GM06990 (cell line): ENCODE results near the gene PHACTR3.

Source experiments
- DNase-seq: peaks from one replicate; pipeline ENCODE4 v3.0.0-alpha.2; 2011; ENCODE audit not compliant: insufficient read length; ENCODE audit errors: extremely low read depth
- H3K27me3 ChIP-seq: replicated peaks from 2 replicates; pipeline ENCODE4 v1.6.0; 2011; ENCODE audit warnings: low read length; ENCODE audit not compliant: control insufficient read depth, insufficient read depth
- H3K36me3 ChIP-seq: 2 replicates; pipeline ENCODE4 v1.5.1; 2011; ENCODE audit warnings: low read length; ENCODE audit not compliant: control insufficient read depth, insufficient read depth
- H3K4me3 ChIP-seq: replicated peaks from 2 replicates; pipeline ENCODE4 v1.5.1; 2011; ENCODE audit warnings: low read depth, mild to moderate bottlenecking, control low read depth, low read length
- TF ChIP-seq, protein P1 (sequence below): IDR thresholded peaks from 2 replicates; pipeline ENCODE4 v1.5.1; 2011; ENCODE audit warnings: low read length, control low read depth, mild to moderate bottlenecking, inconsistent platforms; ENCODE audit not compliant: insufficient read depth, poor library complexity, severe bottlenecking

PHACTR3 gene

GRCh38 chr20:59660471-59660870 lies 56.1 kb downstream of the PHACTR3 start:
- H3K36me3 ChIP-seq = no peaks in the 10 kb centered on the region
- TF ChIP-seq, protein P1, sequence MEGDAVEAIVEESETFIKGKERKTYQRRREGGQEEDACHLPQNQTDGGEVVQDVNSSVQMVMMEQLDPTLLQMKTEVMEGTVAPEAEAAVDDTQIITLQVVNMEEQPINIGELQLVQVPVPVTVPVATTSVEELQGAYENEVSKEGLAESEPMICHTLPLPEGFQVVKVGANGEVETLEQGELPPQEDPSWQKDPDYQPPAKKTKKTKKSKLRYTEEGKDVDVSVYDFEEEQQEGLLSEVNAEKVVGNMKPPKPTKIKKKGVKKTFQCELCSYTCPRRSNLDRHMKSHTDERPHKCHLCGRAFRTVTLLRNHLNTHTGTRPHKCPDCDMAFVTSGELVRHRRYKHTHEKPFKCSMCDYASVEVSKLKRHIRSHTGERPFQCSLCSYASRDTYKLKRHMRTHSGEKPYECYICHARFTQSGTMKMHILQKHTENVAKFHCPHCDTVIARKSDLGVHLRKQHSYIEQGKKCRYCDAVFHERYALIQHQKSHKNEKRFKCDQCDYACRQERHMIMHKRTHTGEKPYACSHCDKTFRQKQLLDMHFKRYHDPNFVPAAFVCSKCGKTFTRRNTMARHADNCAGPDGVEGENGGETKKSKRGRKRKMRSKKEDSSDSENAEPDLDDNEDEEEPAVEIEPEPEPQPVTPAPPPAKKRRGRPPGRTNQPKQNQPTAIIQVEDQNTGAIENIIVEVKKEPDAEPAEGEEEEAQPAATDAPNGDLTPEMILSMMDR = no peak
- no peak for DNase-seq

DNA sequence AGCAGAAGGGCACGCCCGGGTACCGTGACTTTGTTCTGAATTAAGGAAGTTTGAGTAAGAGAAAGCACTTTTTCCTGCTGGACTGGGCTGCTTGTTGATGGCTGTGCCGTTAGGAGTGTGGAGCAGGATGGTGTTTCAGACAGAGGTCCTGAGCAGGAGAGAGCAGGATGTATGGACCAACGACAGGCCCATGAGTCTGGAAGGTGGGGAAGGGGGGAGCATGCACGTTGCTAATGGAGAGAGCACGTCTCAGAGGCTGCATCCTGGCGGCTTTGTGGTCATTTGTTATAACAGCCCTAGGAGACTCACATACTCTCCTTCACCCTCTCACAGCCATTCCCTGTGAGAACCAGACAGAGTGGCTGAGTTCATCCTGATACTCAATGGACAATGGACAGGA lies 56.8 kb downstream of the PHACTR3 start:
- no peaks in the 10 kb centered on the region for H3K36me3 ChIP-seq
- no peaks in the 10 kb centered on the region; the same call in 1 of the 2 replicates for H3K27me3 ChIP-seq
- TF ChIP-seq, protein P1 = no peak
- no peak for DNase-seq
- no peak overlapping the region for H3K4me3 ChIP-seq

More at GRCh38 chr20:59660471-59660870, 56.1 kb downstream of the PHACTR3 start:
- H3K27me3 ChIP-seq = no peaks in the 10 kb centered on the region; the same call in 1 of the 2 replicates
- H3K4me3 ChIP-seq = no peak overlapping the region

DNA sequence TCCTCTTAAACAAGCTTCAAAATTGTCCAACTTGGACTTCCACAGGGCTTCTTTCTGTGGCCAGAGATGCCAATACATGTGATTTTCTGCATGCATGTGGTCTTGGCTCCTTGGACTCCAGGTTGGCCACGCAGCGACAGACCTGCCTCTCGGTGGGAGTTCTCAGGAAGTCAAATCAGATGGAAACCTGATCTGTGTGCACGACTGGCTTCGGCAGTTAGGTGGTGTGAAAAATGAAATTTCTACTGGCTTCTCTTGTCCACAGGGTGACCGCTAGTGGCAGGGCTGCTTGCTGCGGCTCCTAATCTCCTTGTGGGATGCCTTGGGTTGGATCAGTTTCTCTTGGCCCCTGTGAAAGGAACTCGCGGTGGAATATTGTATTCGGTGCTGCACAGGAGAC lies 57.3 kb downstream of the PHACTR3 start:
- H3K27me3 ChIP-seq = no peaks in the 10 kb centered on the region; the same call in 1 of the 2 replicates
- no peak for DNase-seq
- H3K4me3 ChIP-seq = no peak overlapping the region
- no peaks in the 10 kb centered on the region for H3K36me3 ChIP-seq
- TF ChIP-seq, protein P1 = no peak

- no peaks in the 10 kb centered on the region for H3K36me3 ChIP-seq
- TF ChIP-seq, protein P1 = no peak
- no peaks in the 10 kb centered on the region; the same call in none of the 2 replicates for H3K27me3 ChIP-seq
- no peak overlapping the region for H3K4me3 ChIP-seq
- DNase-seq = no peak
Measured at GRCh38 chr20:59662161-59662560, 57.8 kb downstream of the PHACTR3 start.

- Histone ChIP-seq H3K27me3 (no peaks in the 10 kb centered on the region; the same call in none of the 2 replicates), H3K36me3 (no peaks in the 10 kb centered on the region), H3K4me3 (no peak overlapping the region)
- DNase-seq = no peak
- TF ChIP-seq, protein P1 = no peak
Measured at GRCh38 chr20:59662856-59663512, 58.6 kb downstream of the PHACTR3 start.

DNA sequence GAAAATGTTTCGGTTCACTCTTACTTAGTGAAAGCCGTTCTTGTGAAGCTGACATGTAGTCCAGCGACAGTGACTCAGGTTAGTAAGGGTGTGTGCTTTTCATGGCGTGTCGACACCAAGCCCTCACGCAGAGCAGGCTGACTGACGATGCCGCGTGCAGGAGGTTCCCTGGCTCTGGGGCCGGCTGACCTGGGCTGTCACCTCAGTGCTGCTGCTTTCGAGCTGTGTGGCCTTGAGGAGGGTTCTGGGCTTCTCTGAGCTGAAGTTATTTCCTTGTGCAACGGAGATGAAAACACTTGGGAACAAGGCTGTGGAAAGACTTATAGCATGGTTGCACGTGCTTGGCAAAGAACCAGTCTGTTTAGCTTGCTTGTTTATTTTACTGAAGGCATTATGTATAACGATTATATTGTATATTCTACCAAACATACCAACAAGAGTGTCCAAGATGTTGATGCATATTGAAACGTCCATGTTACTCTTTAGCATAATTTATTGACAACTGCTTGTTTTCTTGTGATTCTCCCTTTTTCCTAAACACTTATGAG lies 59.2 kb downstream of the PHACTR3 start:
- Histone ChIP-seq H3K4me3 (no peak overlapping the region), H3K36me3 (no peaks in the 10 kb centered on the region), H3K27me3 (no peaks in the 10 kb centered on the region; the same call in none of the 2 replicates)
- TF ChIP-seq, protein P1 = no peak
- DNase-seq = no peak
